Measurements from ENCODE around the gene PAPPA.

- TF ChIP-seq CTCF (tag by site-specific recombination; IDR thresholded peaks at IDR 0.05) (no peak), ZNF530 (tag by site-specific recombination; IDR thresholded peaks at IDR 0.05; ENCODE audit: low read depth) (no peak), ZNF501 (tag by site-specific recombination; IDR thresholded peaks at IDR 0.05) (no peak)
These were observed 267.5 kb downstream of the PAPPA start for GRCh38 chr9:116420993-116421538.

All from HEK293 (cell line).